ENCODE measurements around the gene FLOT2.
A peak's percentile ranks its signal among the peaks of the same experiment; 100 is the strongest.

The FLOT2 gene

DNA sequence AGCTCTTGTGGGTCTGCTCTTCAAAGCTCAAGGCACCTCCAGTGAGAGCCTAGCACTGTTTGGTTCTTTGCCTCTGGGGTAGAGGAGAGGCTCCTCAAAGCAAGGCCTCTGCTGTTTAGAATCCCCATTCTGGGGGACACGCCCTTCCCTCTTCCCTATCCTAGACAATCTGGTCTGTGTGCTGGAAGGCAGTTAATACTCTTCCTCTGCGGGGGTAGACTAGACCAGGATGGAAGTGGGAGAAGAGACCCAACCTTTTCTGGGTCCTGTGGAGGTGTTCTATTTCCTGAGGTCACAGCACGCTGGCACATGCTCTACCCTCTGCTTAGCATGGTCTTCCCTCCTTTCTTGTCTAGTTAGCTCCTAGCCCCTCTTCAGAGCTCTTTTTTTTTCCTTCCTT, 35.0 kb downstream of the FLOT2 start:
- no peak overlapping the region for H3K9ac ChIP-seq (ENCODE audit: low read depth in 1 of 2, low read length in 2 of 2)
- H3K4me3 ChIP-seq (ENCODE audit: low read length in 2 of 2) = no peak overlapping the region
- H3K4me1 ChIP-seq (ENCODE audit: control insufficient read depth in 2 of 2, insufficient read depth in 2 of 2, low read length in 2 of 2) = peaks cover 9 to 21% of the 10 kb centered on the region in 2 donors
- H3K9me3 ChIP-seq (ENCODE audit: control insufficient read depth in 2 of 2, low read length in 2 of 2) = no peaks in the 10 kb centered on the region
- H3K27ac ChIP-seq (ENCODE audit: low read depth in 2 of 2, low read length in 2 of 2) = no peak overlapping the region
- H3K27me3 ChIP-seq (ENCODE audit: control insufficient read depth in 2 of 2, insufficient read depth in 2 of 2, low read length in 2 of 2) = no peaks in the 10 kb centered on the region
- H3K36me3 ChIP-seq (ENCODE audit: control insufficient read depth in 2 of 2, insufficient read depth in 2 of 2, low read length in 2 of 2) = peaks cover 17 to 23% of the 10 kb centered on the region in 2 donors

DNA sequence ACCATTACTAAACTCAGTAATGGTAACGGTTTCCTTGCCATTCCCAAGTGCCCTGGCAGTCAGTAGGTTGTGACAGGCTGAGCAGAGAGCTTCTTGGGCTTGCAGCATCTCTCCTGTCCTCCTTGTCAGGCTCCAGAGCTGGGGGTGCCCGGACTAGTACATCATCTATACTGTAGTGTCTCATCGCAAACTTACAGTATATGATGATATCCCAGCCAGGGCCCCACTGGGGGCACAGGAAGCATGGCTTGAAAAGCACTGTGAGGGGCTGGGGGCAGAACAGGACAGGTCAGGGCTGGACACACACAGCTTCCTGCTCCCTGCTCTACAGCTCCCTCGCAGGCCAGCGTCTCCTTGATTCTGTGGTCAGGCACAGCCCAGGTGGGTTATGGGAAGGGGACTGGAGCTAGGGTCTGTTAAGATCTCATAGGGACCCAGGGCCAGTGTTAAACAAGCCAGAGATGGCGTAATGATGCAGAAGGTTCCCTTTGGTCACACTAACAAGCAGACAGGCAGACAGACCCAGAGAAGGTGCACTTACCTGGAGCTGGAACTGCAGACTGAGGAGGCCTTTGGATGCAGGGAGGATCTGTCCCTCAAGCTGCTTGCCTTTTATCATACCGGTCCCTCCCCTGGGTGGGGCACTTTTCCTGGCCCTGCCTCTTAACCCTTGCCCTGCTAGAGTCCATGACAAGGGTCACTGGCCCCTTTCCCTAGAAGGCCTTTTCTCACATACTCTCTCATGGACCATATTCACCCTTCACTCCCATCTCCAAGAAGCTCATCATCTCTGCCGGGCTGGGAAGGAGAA, 35.9 kb downstream of the FLOT2 start:
- H3K9ac ChIP-seq (ENCODE audit: low read depth in 1 of 2, low read length in 2 of 2) = no peak overlapping the region
- no peak overlapping the region for H3K27ac ChIP-seq (ENCODE audit: low read depth in 2 of 2, low read length in 2 of 2)
- H3K4me3 ChIP-seq (ENCODE audit: low read length in 2 of 2) = peak overlapping the region; percentile 42 to 46
- peaks cover 20 to 23% of the 10 kb centered on the region in 2 donors for H3K36me3 ChIP-seq (ENCODE audit: control insufficient read depth in 2 of 2, insufficient read depth in 2 of 2, low read length in 2 of 2)
- peaks cover 9 to 21% of the 10 kb centered on the region in 2 donors for H3K4me1 ChIP-seq (ENCODE audit: control insufficient read depth in 2 of 2, insufficient read depth in 2 of 2, low read length in 2 of 2)
- no peaks in the 10 kb centered on the region for H3K27me3 ChIP-seq (ENCODE audit: control insufficient read depth in 2 of 2, insufficient read depth in 2 of 2, low read length in 2 of 2)
- H3K9me3 ChIP-seq (ENCODE audit: control insufficient read depth in 2 of 2, low read length in 2 of 2) = no peaks in the 10 kb centered on the region

DNA sequence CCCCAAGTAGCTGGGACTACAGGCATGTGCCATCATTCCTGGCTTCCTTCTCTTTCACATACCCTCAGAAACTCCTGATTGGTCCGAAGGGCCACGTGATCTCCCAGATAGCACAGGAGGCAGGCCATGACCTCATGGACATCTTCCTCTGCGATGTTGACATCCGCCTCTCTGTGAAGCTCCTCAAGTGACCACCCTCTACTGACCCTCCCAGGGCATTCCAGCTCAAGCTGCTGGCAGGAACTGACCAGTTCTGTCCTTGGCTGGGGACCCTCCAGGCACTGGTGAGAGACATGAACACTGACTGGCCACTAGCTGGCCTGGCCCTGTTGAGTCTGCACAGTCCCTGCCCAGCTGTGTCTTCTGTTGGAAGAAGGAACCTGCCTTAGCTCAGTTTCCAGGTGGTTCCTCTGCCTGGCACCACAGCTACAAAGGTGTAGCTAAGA, 37.1 kb downstream of the FLOT2 start:
- Histone ChIP-seq H3K36me3 (ENCODE audit: control insufficient read depth in 2 of 2, insufficient read depth in 2 of 2, low read length in 2 of 2) (peaks cover 25 to 28% of the 10 kb centered on the region in 2 donors), H3K4me3 (ENCODE audit: low read length in 2 of 2) (no peak overlapping the region), H3K4me1 (ENCODE audit: control insufficient read depth in 2 of 2, insufficient read depth in 2 of 2, low read length in 2 of 2) (peaks cover 7 to 18% of the 10 kb centered on the region in 2 donors), H3K27me3 (ENCODE audit: control insufficient read depth in 2 of 2, insufficient read depth in 2 of 2, low read length in 2 of 2) (no peaks in the 10 kb centered on the region), H3K27ac (ENCODE audit: low read depth in 2 of 2, low read length in 2 of 2) (no peak overlapping the region), H3K9ac (ENCODE audit: low read depth in 1 of 2, low read length in 2 of 2) (no peak overlapping the region), H3K9me3 (ENCODE audit: control insufficient read depth in 2 of 2, low read length in 2 of 2) (no peaks in the 10 kb centered on the region)

- Histone ChIP-seq H3K27ac (ENCODE audit: low read depth in 2 of 2, low read length in 2 of 2) (no peak overlapping the region), H3K4me1 (ENCODE audit: control insufficient read depth in 2 of 2, insufficient read depth in 2 of 2, low read length in 2 of 2) (peaks cover 9 to 16% of the 10 kb centered on the region in 2 donors), H3K9ac (ENCODE audit: low read depth in 1 of 2, low read length in 2 of 2) (no peak overlapping the region), H3K9me3 (ENCODE audit: control insufficient read depth in 2 of 2, low read length in 2 of 2) (no peaks in the 10 kb centered on the region), H3K27me3 (ENCODE audit: control insufficient read depth in 2 of 2, insufficient read depth in 2 of 2, low read length in 2 of 2) (no peaks in the 10 kb centered on the region), H3K36me3 (ENCODE audit: control insufficient read depth in 2 of 2, insufficient read depth in 2 of 2, low read length in 2 of 2) (peaks cover 25 to 28% of the 10 kb centered on the region in 2 donors), H3K4me3 (ENCODE audit: low read length in 2 of 2) (no peak overlapping the region)
These were observed 38.7 kb downstream of the FLOT2 start for GRCh38 chr17:28858801-28859355.

DNA sequence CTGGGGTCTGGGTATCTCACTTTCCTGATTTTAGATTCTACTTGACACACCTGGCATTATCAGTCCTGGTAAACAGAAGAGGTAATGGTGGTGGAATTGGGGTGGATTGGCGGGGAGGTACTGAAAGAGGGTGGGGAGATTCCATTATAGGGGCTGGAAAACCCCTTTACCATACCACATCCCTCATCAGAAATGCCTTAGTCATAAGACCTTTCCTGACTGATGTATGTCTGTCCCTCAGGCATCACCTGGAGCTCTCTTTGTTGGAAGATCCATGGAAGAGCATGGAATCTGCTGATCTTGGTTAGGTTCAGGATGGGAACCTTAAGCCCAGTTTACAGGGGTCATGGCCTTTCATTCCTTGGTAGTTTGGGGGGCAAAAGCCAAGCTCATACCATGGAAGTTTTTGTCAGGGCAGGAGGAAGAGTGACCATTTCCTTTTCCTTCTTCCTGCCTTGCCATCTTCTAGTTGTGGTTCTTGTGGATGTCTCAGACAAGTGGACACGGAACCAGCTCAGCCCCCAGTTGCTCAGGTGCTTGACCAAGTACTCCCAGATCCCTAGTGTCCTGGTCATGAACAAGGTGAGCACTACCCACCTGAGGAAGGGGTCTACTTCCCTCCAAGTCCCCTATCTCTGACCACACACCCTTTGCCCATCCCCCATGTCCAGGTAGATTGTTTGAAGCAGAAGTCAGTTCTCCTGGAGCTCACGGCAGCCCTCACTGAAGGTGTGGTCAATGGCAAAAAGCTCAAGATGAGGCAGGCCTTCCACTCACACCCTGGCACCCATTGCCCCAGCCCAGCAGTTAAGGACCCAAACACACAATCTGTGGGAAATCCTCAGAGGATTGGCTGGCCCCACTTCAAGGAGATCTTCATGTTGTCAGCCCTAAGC, 39.4 kb downstream of the FLOT2 start:
- no peak overlapping the region for H3K4me3 ChIP-seq (ENCODE audit: low read length in 2 of 2)
- H3K36me3 ChIP-seq (ENCODE audit: control insufficient read depth in 2 of 2, insufficient read depth in 2 of 2, low read length in 2 of 2) = peaks cover 25 to 28% of the 10 kb centered on the region in 2 donors
- peaks cover 9 to 16% of the 10 kb centered on the region in 2 donors for H3K4me1 ChIP-seq (ENCODE audit: control insufficient read depth in 2 of 2, insufficient read depth in 2 of 2, low read length in 2 of 2)
- no peaks in the 10 kb centered on the region for H3K9me3 ChIP-seq (ENCODE audit: control insufficient read depth in 2 of 2, low read length in 2 of 2)
- no peaks in the 10 kb centered on the region for H3K27me3 ChIP-seq (ENCODE audit: control insufficient read depth in 2 of 2, insufficient read depth in 2 of 2, low read length in 2 of 2)
- H3K27ac ChIP-seq (ENCODE audit: low read depth in 2 of 2, low read length in 2 of 2) = no peak overlapping the region
- H3K9ac ChIP-seq (ENCODE audit: low read depth in 1 of 2, low read length in 2 of 2) = no peak overlapping the region

DNA sequence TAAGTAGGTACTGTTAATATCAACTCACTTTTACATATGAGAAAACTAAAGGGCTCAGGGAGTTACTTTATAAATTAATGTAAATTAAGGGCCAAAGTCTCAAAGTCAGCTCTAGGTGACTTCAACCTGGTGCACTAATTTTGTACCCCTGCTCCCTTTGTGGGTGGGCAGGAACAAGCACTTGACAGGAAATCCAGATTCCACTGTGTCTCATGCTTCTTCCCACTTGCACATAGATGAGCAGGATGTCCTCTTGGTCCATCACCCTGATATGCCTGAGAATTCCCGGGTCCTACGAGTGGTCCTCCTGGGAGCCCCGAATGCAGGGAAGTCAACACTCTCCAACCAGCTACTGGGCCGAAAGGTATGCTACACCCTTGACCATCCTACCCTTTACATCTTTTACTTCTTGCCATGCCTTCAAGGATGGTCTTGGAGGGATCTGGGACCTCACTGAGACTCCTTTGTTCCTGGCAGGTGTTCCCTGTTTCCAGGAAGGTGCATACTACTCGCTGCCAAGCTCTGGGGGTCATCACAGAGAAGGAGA, 41.4 kb downstream of the FLOT2 start:
- Histone ChIP-seq H3K9me3 (ENCODE audit: control insufficient read depth in 2 of 2, low read length in 2 of 2) (no peaks in the 10 kb centered on the region), H3K4me1 (ENCODE audit: control insufficient read depth in 2 of 2, insufficient read depth in 2 of 2, low read length in 2 of 2) (peaks cover 9 to 10% of the 10 kb centered on the region in 2 donors), H3K36me3 (ENCODE audit: control insufficient read depth in 2 of 2, insufficient read depth in 2 of 2, low read length in 2 of 2) (peaks cover 25 to 28% of the 10 kb centered on the region in 2 donors), H3K4me3 (ENCODE audit: low read length in 2 of 2) (no peak overlapping the region), H3K9ac (ENCODE audit: low read depth in 1 of 2, low read length in 2 of 2) (no peak overlapping the region), H3K27me3 (ENCODE audit: control insufficient read depth in 2 of 2, insufficient read depth in 2 of 2, low read length in 2 of 2) (no peaks in the 10 kb centered on the region), H3K27ac (ENCODE audit: low read depth in 2 of 2, low read length in 2 of 2) (no peak overlapping the region)

GRCh38 chr17:28855336-28855679, 42.2 kb downstream of the FLOT2 start:
- H3K4me1 ChIP-seq (ENCODE audit: control insufficient read depth in 2 of 2, insufficient read depth in 2 of 2, low read length in 2 of 2) = peaks cover 9 to 10% of the 10 kb centered on the region in 2 donors
- H3K9ac ChIP-seq (ENCODE audit: low read depth in 1 of 2, low read length in 2 of 2) = peak overlapping the region; percentile 66 to 93
- peak overlapping the region; percentile 94 to 96 for H3K4me3 ChIP-seq (ENCODE audit: low read length in 2 of 2)
- H3K36me3 ChIP-seq (ENCODE audit: control insufficient read depth in 2 of 2, insufficient read depth in 2 of 2, low read length in 2 of 2) = peaks cover 21 to 23% of the 10 kb centered on the region in 2 donors
- H3K27ac ChIP-seq (ENCODE audit: low read depth in 2 of 2, low read length in 2 of 2) = peak overlapping the region; percentile 52 to 63
- H3K27me3 ChIP-seq (ENCODE audit: control insufficient read depth in 2 of 2, insufficient read depth in 2 of 2, low read length in 2 of 2) = no peaks in the 10 kb centered on the region
- H3K9me3 ChIP-seq (ENCODE audit: control insufficient read depth in 2 of 2, low read length in 2 of 2) = no peaks in the 10 kb centered on the region

DNA sequence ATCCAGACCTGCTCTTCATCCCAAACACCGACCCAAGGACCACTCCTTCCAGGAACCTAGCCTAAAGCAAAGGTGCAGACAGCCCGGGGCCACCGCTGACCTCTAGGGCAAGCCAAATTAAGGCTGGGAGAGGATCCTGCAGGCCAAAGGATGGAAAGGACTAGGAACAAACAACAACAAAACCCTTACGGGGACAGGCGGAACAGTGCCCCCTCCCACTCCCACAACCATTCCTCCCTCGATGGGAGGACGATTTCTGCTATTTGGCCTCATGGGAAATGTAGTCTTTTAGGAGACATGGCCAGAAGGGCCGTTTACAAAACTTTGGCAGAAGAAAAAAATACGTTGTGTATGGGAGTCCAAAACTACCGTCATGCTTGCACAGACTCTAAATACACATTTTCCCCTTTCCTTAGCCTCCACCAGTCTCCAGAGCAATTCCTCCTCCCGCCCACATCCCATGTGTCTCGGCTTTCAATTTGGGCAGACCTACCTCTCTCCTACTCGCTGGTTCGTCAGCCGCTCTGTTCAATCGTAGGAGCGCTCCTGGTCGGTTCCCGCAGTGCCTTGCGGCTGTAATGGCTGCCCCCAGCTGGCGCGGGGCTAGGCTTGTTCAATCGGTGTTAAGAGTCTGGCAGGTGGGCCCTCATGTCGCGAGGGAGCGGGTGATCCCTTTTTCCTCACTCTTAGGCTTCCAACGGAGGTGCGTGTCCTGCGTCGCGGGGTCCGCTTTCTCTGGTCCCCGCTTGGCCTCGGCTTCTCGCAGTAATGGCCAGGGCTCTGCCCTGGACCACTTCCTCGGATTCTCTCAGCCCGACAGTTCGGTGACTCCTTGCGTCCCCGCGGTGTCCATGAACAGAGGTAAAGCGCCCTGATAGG, 42.8 kb downstream of the FLOT2 start, which contains the start of gene ERAL1:
TSS of gene ERAL1 (plus strand) at position 560 of the 879 bp plus-strand sequence. CDS start at position 579, 19 bp downstream.
- H3K4me1 ChIP-seq (ENCODE audit: control insufficient read depth in 2 of 2, insufficient read depth in 2 of 2, low read length in 2 of 2) = peaks cover 9 to 10% of the 10 kb centered on the region in 2 donors
- H3K9me3 ChIP-seq (ENCODE audit: control insufficient read depth in 2 of 2, low read length in 2 of 2) = no peaks in the 10 kb centered on the region
- H3K36me3 ChIP-seq (ENCODE audit: control insufficient read depth in 2 of 2, insufficient read depth in 2 of 2, low read length in 2 of 2) = peaks cover 20 to 21% of the 10 kb centered on the region in 2 donors
- peak within 1 kb of the TSS; percentile 94 to 96 for H3K4me3 ChIP-seq (ENCODE audit: low read length in 2 of 2)
- peak within 1 kb of the TSS; percentile 66 to 93 for H3K9ac ChIP-seq (ENCODE audit: low read depth in 1 of 2, low read length in 2 of 2)
- no peaks in the 10 kb centered on the region for H3K27me3 ChIP-seq (ENCODE audit: control insufficient read depth in 2 of 2, insufficient read depth in 2 of 2, low read length in 2 of 2)
- H3K27ac ChIP-seq (ENCODE audit: low read depth in 2 of 2, low read length in 2 of 2) = peak within 1 kb of the TSS; percentile 52 to 63

- Histone ChIP-seq H3K4me1 (ENCODE audit: control insufficient read depth in 2 of 2, insufficient read depth in 2 of 2, low read length in 2 of 2) (peaks cover 9 to 10% of the 10 kb centered on the region in 2 donors), H3K27ac (ENCODE audit: low read depth in 2 of 2, low read length in 2 of 2) (no peak overlapping the region), H3K9me3 (ENCODE audit: control insufficient read depth in 2 of 2, low read length in 2 of 2) (no peaks in the 10 kb centered on the region), H3K36me3 (ENCODE audit: control insufficient read depth in 2 of 2, insufficient read depth in 2 of 2, low read length in 2 of 2) (peaks cover 10 to 12% of the 10 kb centered on the region in 2 donors), H3K9ac (ENCODE audit: low read depth in 1 of 2, low read length in 2 of 2) (no peak overlapping the region), H3K4me3 (ENCODE audit: low read length in 2 of 2) (no peak overlapping the region), H3K27me3 (ENCODE audit: control insufficient read depth in 2 of 2, insufficient read depth in 2 of 2, low read length in 2 of 2) (no peaks in the 10 kb centered on the region)
These were observed 44.2 kb downstream of the FLOT2 start for GRCh38 chr17:28853295-28853694.
